Testis (tissue), 3 donors: ENCODE results near the gene KIF1A. TPM values are rescaled to one million over a fixed set of nuclear protein-coding genes. Genes with fewer than 3 reads are reported as not detected.
"Not testable (repeated sequence)": the region's sequence is repeated elsewhere in the genome, so short reads cannot be mapped to it uniquely, and the experiment has no call there.

Experiments
- DNase-seq: peaks from one replicate; pipeline ENCODE4 v3.0.0-alpha.2; 2019
- H3K27ac ChIP-seq, 2 donors: fragments of 200-600 bp; sonication (generic); one replicate each; pipeline ENCODE4 v1.5.1; 2019
- H3K27me3 ChIP-seq: fragments of 200-600 bp; sonication (generic); one replicate; pipeline ENCODE4 v1.5.1; 2019
- H3K36me3 ChIP-seq: fragments of 200-600 bp; sonication (generic); one replicate; pipeline ENCODE4 v1.5.1; 2017; ENCODE audit warnings: low read depth; ENCODE audit errors: missing control alignments
- H3K4me1 ChIP-seq: fragments of 200-600 bp; sonication (generic); one replicate; pipeline ENCODE4 v1.5.1; 2019
- H3K4me3 ChIP-seq, 2 donors: fragments of 200-600 bp; sonication (generic); one replicate each; pipeline ENCODE4 v1.5.1; 2017 to 2019
- H3K9me3 ChIP-seq: fragments of 200-600 bp; sonication (generic); one replicate; pipeline ENCODE4 v1.5.1; 2017
- CTCF ChIP-seq, 3 experiments: fragments of 450-650 bp in 2 of 3; fragments of 200-600 bp in 1 of 3; sonication (generic) in 1 of 3; IDR thresholded peaks; one replicate each; pipeline ENCODE4 v1.5.1; 2016 to 2019; ENCODE audit warnings: antibody characterized with exemption in 3 of 3, mild to moderate bottlenecking in 2 of 3, moderate library complexity in 1 of 3
- POLR2A ChIP-seq: fragments of 450-650 bp; IDR thresholded peaks from one replicate; pipeline ENCODE4 v1.6.1; 2017; ENCODE audit warnings: antibody characterized with exemption, mild to moderate bottlenecking, moderate library complexity
- WGBS, 2 donors: methylation state at CpG; one replicate each; pipeline ENCODE4 v1.1.5; 2018; 5-methylcytosine and 5-hydroxymethylcytosine counted together
- intact Hi-C: fragments of 100-400 bp; cut with DNase I; formaldehyde crosslinking; loops from one replicate; pipeline ENCODE4 v1.15.1; 2023; ENCODE audit warnings: low total_unique reads
- polyA plus RNA-seq: library from polyadenylated mRNA; stranded (reverse); fragments of 350-450 nt; fragmentation: Illumina TruSeq; extraction: RNeasy Lipid Tissue Mini Kit (QIAGEN cat#74804); gene quantifications from one replicate; pipeline ENCODE4 v1.2.3, GENCODE V29; 2014; ENCODE audit warnings: low read depth, low replicate concordance; ENCODE audit not compliant: insufficient read depth
- total RNA-seq, 2 donors: library from RNA; depleted of rRNA; stranded (reverse); fragments of >200 nt; gene quantifications; one replicate each; pipeline ENCODE4 v1.2.3, GENCODE V29; 2016

Gene KIF1A
- total and polyA plus RNA-seq, 3 donors from 2014 or later = 33.5 to 42.1 (median 37.0) TPM

GRCh38 chr2:240691631-240692420 lies 128.2 kb downstream of the KIF1A start, which contains the start of gene AQP12A:
Gene AQP12A (plus strand): TSS chr2:240691866. CDS start chr2:240691914, 48 bp downstream.
- DNase-seq, intact Hi-C loops, H3K4me1 ChIP-seq, H3K9me3 ChIP-seq, H3K27me3 ChIP-seq, H3K4me3 ChIP-seq, H3K36me3 ChIP-seq, H3K27ac ChIP-seq: not testable (repeated sequence)
- WGBS, 2 donors = 91 to 93% methylated on average over 12 to 19 of the region's 37 CpGs

- H3K36me3 ChIP-seq, H3K27me3 ChIP-seq, H3K4me3 ChIP-seq, H3K27ac ChIP-seq, H3K9me3 ChIP-seq, intact Hi-C loops, DNase-seq, H3K4me1 ChIP-seq: not testable (repeated sequence)
- WGBS, 2 donors = 100% methylated on average over 1 of the region's 2 CpGs; no CpG with 5 or more reads in 1 of the 2 donors
These were observed 129.0 kb downstream of the KIF1A start for GRCh38 chr2:240691075-240691427.

- DNase-seq, H3K4me3 ChIP-seq, H3K27ac ChIP-seq, H3K9me3 ChIP-seq, H3K4me1 ChIP-seq, H3K27me3 ChIP-seq, H3K36me3 ChIP-seq, intact Hi-C loops: not testable (repeated sequence)
- 90 to 99% methylated on average over 7 to 8 of the region's 18 CpGs for WGBS, 2 donors
These were observed 129.5 kb downstream of the KIF1A start for GRCh38 chr2:240690421-240691074.

GRCh38 chr2:240689975-240690374 lies 130.0 kb downstream of the KIF1A start:
- intact Hi-C loops = no loop called here
- Histone ChIP-seq H3K27me3 (no peaks in the 10 kb centered on the region), H3K36me3 (no peaks in the 10 kb centered on the region), H3K27ac (no peak overlapping the region), H3K4me1 (no peaks in the 10 kb centered on the region), H3K9me3 (no peaks in the 10 kb centered on the region), H3K4me3 (no peak overlapping the region)
- 76 to 79% methylated on average over 11 of the region's 11 CpGs for WGBS, 2 donors
- TF ChIP-seq CTCF (IDR thresholded peaks at IDR 0.05) (no peak), POLR2A (no peak)
- no peak for DNase-seq

GRCh38 chr2:240688553-240688919 lies 131.5 kb downstream of the KIF1A start:
- Histone ChIP-seq H3K27me3 (no peaks in the 10 kb centered on the region), H3K36me3 (no peaks in the 10 kb centered on the region), H3K9me3 (no peaks in the 10 kb centered on the region), H3K4me1 (no peaks in the 10 kb centered on the region), H3K4me3 (no peak overlapping the region), H3K27ac (no peak overlapping the region)
- WGBS, 2 donors = 93 to 100% methylated on average over 4 to 9 of the region's 9 CpGs
- intact Hi-C loops = no loop called here
- DNase-seq = no peak
- TF ChIP-seq POLR2A = no peak

GRCh38 chr2:240687741-240688552 lies 132.1 kb downstream of the KIF1A start:
- H3K27ac ChIP-seq = no peak overlapping the region
- no peaks in the 10 kb centered on the region for H3K9me3 ChIP-seq
- TF ChIP-seq POLR2A = no peak
- no peak for TF ChIP-seq CTCF (IDR thresholded peaks at IDR 0.05)
- no peaks in the 10 kb centered on the region for H3K36me3 ChIP-seq
- H3K4me1 ChIP-seq = no peaks in the 10 kb centered on the region
- H3K4me3 ChIP-seq = no peak overlapping the region
- H3K27me3 ChIP-seq = no peaks in the 10 kb centered on the region
- DNase-seq = no peak
- intact Hi-C loops = no loop called here
- WGBS, 2 donors = 85 to 87% methylated on average over 4 to 13 of the region's 14 CpGs
